Fibroblast of mammary gland (primary cell): ENCODE results near the gene ALDOC.

Source experiments
- DNase-seq: peaks from one replicate; pipeline ENCODE4 v3.0.0-alpha.2; 2010; ENCODE audit warnings: low read depth
- H3K4me3 ChIP-seq: 2 replicates; pipeline ENCODE4 v1.5.1; 2011; ENCODE audit warnings: low read depth, mild to moderate bottlenecking, low read length, moderate library complexity; ENCODE audit not compliant: control insufficient read depth
- CTCF ChIP-seq: conservative IDR thresholded peaks from 2 replicates; pipeline ENCODE4 v1.5.1; 2011; ENCODE audit warnings: low read depth, low read length, inconsistent platforms; ENCODE audit not compliant: control insufficient read depth, insufficient read depth

Gene ALDOC

DNA sequence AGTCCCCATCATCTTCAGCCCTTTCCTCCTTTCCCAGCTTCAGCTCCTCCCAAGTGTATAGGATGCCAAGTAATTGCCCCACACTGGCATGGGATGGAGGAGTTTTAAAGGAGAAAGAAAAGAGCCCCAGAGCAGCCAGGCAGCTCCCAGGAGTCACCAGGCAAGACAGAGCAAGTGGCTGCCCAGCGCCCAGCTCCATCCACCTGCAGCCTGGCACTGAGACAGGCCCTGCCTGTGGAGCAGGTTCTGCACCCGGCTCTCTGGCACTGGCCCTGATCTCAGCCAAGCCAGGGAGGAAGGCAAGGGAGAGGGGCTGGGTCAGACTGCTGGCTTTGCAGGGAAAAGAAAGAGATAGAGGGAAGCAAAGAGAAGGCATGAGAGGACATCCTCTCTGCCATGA lies 48.8 kb downstream of the ALDOC start:
- H3K4me3 ChIP-seq, result no peak overlapping the region
- TF ChIP-seq CTCF, result no peak
- no peak for DNase-seq

- H3K4me3 ChIP-seq, result no peak overlapping the region
- DNase-seq, result no peak
- TF ChIP-seq CTCF, result no peak
Measured at GRCh38 chr17:28527181-28527681, 49.5 kb downstream of the ALDOC start.

GRCh38 chr17:28526381-28526780 lies 50.3 kb downstream of the ALDOC start:
- H3K4me3 ChIP-seq, result no peak overlapping the region
- no peak for TF ChIP-seq CTCF
- no peak for DNase-seq

DNA sequence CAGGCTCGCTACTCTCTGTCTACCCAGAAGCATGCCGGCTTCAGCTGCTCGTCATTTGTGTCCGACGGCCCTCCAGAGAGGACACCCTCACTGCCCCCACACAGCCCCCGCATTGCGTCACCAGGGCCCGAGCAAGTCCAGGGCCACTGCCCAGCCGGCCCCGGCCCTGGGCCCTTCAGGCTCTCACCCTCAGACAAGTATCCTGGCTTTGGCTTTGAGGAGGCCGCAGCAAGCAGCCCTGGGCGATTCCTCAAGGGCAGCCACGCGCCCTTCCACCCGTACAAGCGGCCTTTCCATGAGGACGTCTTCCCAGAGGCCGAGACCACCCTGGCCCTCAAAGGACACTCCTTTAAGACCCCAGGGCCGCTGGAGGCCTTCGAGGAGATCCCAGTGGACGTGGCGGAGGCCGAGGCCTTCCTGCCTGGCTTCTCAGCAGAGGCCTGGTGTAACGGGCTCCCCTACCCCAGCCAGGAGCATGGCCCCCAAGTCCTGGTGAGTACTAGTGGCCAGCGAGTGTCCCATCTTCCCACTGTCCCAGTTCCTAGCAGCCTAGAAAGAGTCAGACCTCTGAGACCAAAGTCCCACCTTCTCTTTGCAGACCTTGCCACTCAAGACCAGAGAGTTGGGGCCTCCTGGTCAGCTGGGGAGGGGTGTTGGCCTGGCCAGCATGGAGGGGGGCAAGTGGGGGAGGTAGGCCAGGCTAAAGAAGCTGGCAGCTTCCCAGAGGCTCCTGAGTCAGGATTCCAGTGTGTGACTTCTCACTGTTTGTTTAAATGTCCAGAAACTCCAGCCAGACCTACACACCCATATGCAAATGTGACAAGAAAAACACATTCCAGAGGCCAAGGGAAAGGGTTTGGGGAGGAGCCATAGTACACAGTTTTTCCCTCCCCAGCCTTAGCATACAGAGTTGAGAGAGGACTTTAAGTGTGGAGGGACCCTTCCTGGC lies 51.9 kb downstream of the ALDOC start:
- H3K4me3 ChIP-seq, result no peak overlapping the region
- peak; percentile 22 for DNase-seq
- no peak for TF ChIP-seq CTCF

GRCh38 chr17:28523876-28524275 lies 52.8 kb downstream of the ALDOC start:
- no peak overlapping the region for H3K4me3 ChIP-seq

GRCh38 chr17:28523186-28523585 lies 53.5 kb downstream of the ALDOC start:
- H3K4me3 ChIP-seq, result no peak overlapping the region
- DNase-seq, result no peak
- no peak for TF ChIP-seq CTCF

More at GRCh38 chr17:28523876-28524275, 52.8 kb downstream of the ALDOC start:
- no peak for TF ChIP-seq CTCF
- DNase-seq, result no peak
